ENCODE results near the gene TBC1D9.

GRCh38 chr4:140724760-140725159 is 31.4 kb downstream of the TBC1D9 start:
- TF ChIP-seq GATA2 (IDR thresholded peaks at IDR 0.05; ENCODE audit: low read depth, low read length) (no peak), GATA3 (IDR thresholded peaks at IDR 0.05; ENCODE audit: low read depth, low read length) (no peak)
